Measurements from ENCODE around the gene SLCO4A1. TPM values are rescaled to one million over a fixed set of nuclear protein-coding genes. Genes with fewer than 3 reads are reported as not detected.

Gene SLCO4A1
- total and polyA plus RNA-seq, 2 donors (not counting 3 experiments of a cell fraction or from before 2014, with no cell fraction given): 1.4 to 4.1 TPM

DNA sequence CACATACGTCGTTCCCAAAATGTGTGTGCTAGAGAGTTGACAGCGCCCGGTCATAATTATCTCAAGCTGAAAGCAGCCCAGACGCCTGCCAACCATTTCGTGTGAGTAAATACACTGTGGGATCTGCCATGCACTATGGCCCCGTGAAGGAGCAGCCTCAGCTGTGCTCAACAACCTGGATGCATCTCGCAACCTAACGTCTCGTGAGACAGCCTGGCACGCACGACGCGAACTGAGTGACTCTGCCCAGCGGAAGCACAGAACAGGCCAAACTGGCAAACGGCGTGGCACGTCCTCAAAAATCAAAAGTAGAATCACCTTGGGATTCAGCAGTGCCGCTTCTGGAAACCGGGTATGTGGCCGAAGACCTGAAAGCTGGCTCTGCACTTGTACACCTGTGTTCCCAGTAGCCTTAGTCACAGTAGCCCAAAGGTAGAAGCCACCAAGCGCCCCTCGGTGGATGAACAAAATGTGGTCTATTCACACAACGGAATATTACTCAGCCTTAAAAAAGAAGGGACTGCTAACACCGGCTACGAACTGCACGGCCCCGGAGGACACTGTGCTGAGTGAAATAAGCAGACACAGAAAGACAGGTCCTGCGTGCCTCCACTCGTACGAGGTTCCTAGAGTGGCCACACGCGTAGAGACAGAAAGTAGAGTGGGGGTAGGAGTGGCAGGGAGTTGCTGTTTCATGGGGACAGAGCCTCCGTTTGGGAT, 27.2 kb upstream of the SLCO4A1 start:
- Histone ChIP-seq H3K9ac (replicated peaks; ENCODE audit: extremely low read depth, insufficient read depth, low read length) (no peak overlapping the region), H3K27me3 (ENCODE audit: control insufficient read depth in 2 of 2, insufficient read depth in 2 of 2, low read length in 2 of 2) (peaks cover 0 to 2% of the 10 kb centered on the region in 2 experiments), H3K36me3 (ENCODE audit: control insufficient read depth in 2 of 2, extremely low read depth in 1 of 2, insufficient read depth in 2 of 2, low read length in 2 of 2) (no peaks in the 10 kb centered on the region), H4K20me1 (replicated peaks; ENCODE audit: control insufficient read depth, extremely low read depth, insufficient read depth, low read length) (no peaks in the 10 kb centered on the region), H3K27ac (ENCODE audit: insufficient read depth, low read depth, low read length) (no peak overlapping the region), H3K4me3 (replicated peaks in 1 of 3; ENCODE audit: insufficient read depth in 1 of 3, low read depth in 1 of 3, low read length in 3 of 3) (no peak overlapping the region), H3K79me2 (ENCODE audit: control insufficient read depth, insufficient read depth, low read length) (no peaks in the 10 kb centered on the region), H2AFZ (ENCODE audit: low read depth, low read length) (no peak overlapping the region), H3K4me2 (ENCODE audit: insufficient read depth, low read length) (no peak overlapping the region), H3K4me1 (ENCODE audit: control insufficient read depth, extremely low read depth, insufficient read depth, low read length) (peaks cover 20% of the 10 kb centered on the region), H3K9me3 (replicated peaks; ENCODE audit: control insufficient read depth, insufficient read depth, low read length) (no peaks in the 10 kb centered on the region), H3K9me1 (replicated peaks; ENCODE audit: control insufficient read depth, extremely low read depth, insufficient read depth, low read length) (no peaks in the 10 kb centered on the region)
- dilution Hi-C loops (cut with MboI; ENCODE audit: extremely low pct_ligation_motif_present, low sequenced_read_pairs) (no loop called here), intact Hi-C loops (cut with micrococcal nuclease) (loop anchor here (5.0 kb wide), 1 partner anchor 208 kb away; the partner anchor contains the start of gene CABLES2)
- DNase-seq (ENCODE audit: low read depth, low spot score) (no peak), FAIRE-seq (no peak)
- TF ChIP-seq, protein P1, sequence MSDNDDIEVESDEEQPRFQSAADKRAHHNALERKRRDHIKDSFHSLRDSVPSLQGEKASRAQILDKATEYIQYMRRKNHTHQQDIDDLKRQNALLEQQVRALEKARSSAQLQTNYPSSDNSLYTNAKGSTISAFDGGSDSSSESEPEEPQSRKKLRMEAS (IDR thresholded peaks at IDR 0.05; ENCODE audit: insufficient read depth, insufficient read length): no peak
- TF ChIP-seq FOS (IDR thresholded peaks at IDR 0.05; ENCODE audit: borderline replicate concordance, insufficient read depth, low read length) (no peak), POLR2AphosphoS5 (IDR thresholded peaks at IDR 0.05; ENCODE audit: insufficient read depth, low read depth, low read length) (no peak), POLR2A (IDR thresholded peaks at IDR 0.05; ENCODE audit: low read depth, low read length) (no peak), EZH2 (IDR thresholded peaks at IDR 0.05; ENCODE audit: borderline replicate concordance, low read depth, low read length, severe bottlenecking) (no peak), GATA2 (IDR thresholded peaks at IDR 0.05; ENCODE audit: insufficient read depth, insufficient read length, low read depth, low read length) (no peak)
- no TSS peak for BruUV-seq (replicated peaks)
- ChIA-PET POLR2A (no interaction called here), CTCF (interaction anchor here (1.7 to 2.5 kb wide), 2 partner anchors 12 to 115 kb away, joined by 8 to 13 read pairs; no protein-coding TSS in a partner anchor)

DNA sequence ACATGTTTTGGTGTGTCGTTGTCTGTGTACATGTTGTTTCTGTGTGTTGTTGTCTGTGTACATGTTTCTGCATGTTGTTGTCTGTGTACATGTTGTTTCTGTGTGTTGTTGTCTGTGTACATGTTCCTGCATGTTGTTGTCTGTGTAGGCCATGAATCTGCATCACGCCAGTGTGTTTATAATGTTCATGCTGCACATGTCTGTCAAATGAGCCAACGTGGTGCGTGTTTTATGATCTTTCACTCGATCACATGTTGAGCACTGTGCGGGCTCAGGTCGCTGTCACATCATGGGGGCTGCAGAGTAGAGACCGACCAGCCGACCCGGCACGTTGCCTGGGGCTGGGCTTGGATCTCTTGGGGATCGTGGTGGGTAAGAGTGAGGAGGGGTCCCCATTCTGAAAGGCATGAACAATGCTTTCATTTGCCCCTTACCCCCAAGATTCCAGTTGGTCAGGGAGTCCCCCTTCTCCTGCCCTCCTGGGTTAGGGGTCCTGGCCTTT, 26.5 kb upstream of the SLCO4A1 start:
- H4K20me1 ChIP-seq (replicated peaks; ENCODE audit: control insufficient read depth, extremely low read depth, insufficient read depth, low read length): no peaks in the 10 kb centered on the region
- H3K27me3 ChIP-seq (ENCODE audit: control insufficient read depth in 2 of 2, insufficient read depth in 2 of 2, low read length in 2 of 2): peaks cover 0 to 2% of the 10 kb centered on the region in 2 experiments
- TF ChIP-seq, protein P2, sequence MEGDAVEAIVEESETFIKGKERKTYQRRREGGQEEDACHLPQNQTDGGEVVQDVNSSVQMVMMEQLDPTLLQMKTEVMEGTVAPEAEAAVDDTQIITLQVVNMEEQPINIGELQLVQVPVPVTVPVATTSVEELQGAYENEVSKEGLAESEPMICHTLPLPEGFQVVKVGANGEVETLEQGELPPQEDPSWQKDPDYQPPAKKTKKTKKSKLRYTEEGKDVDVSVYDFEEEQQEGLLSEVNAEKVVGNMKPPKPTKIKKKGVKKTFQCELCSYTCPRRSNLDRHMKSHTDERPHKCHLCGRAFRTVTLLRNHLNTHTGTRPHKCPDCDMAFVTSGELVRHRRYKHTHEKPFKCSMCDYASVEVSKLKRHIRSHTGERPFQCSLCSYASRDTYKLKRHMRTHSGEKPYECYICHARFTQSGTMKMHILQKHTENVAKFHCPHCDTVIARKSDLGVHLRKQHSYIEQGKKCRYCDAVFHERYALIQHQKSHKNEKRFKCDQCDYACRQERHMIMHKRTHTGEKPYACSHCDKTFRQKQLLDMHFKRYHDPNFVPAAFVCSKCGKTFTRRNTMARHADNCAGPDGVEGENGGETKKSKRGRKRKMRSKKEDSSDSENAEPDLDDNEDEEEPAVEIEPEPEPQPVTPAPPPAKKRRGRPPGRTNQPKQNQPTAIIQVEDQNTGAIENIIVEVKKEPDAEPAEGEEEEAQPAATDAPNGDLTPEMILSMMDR (IDR thresholded peaks at IDR 0.05; ENCODE audit: extremely low read depth in 1 of 2, insufficient read depth in 1 of 2, low read depth in 1 of 2, low read length in 2 of 2): no peak
- TF ChIP-seq, protein P1 (IDR thresholded peaks at IDR 0.05; ENCODE audit: insufficient read depth, insufficient read length): no peak
- H3K27ac ChIP-seq (ENCODE audit: insufficient read depth, low read depth, low read length): no peak overlapping the region
- dilution Hi-C loops (cut with MboI; ENCODE audit: extremely low pct_ligation_motif_present, low sequenced_read_pairs): no loop called here
- FAIRE-seq: no peak
- BruUV-seq (replicated peaks): no TSS peak
- H2AFZ ChIP-seq (ENCODE audit: low read depth, low read length): no peak overlapping the region
- H3K9ac ChIP-seq (replicated peaks; ENCODE audit: extremely low read depth, insufficient read depth, low read length): no peak overlapping the region
- intact Hi-C loops (cut with micrococcal nuclease): loop anchor here (2.0 to 5.0 kb wide), 2 partner anchors 208 to 313 kb away; partner anchors contain the start of genes ADRM1 and CABLES2
- H3K4me2 ChIP-seq (ENCODE audit: insufficient read depth, low read length): no peak overlapping the region
- no peak overlapping the region for H3K4me3 ChIP-seq (replicated peaks in 1 of 3; ENCODE audit: insufficient read depth in 1 of 3, low read depth in 1 of 3, low read length in 3 of 3)
- CTCF ChIA-PET: no interaction called here
- POLR2A ChIA-PET: no interaction called here
- DNase-seq (ENCODE audit: low read depth, low spot score): no peak
- no peaks in the 10 kb centered on the region for H3K36me3 ChIP-seq (ENCODE audit: control insufficient read depth in 2 of 2, extremely low read depth in 1 of 2, insufficient read depth in 2 of 2, low read length in 2 of 2)
- peaks cover 20% of the 10 kb centered on the region for H3K4me1 ChIP-seq (ENCODE audit: control insufficient read depth, extremely low read depth, insufficient read depth, low read length)
- no peaks in the 10 kb centered on the region for H3K9me1 ChIP-seq (replicated peaks; ENCODE audit: control insufficient read depth, extremely low read depth, insufficient read depth, low read length)
- no peaks in the 10 kb centered on the region for H3K9me3 ChIP-seq (replicated peaks; ENCODE audit: control insufficient read depth, insufficient read depth, low read length)
- no peaks in the 10 kb centered on the region for H3K79me2 ChIP-seq (ENCODE audit: control insufficient read depth, insufficient read depth, low read length)
